Prostate gland (tissue), 2 donors: ENCODE data around the gene LCN1.

ENCODE experiments used
- POLR2A ChIP-seq: fragments of 450-650 bp; IDR thresholded peaks from one replicate; pipeline ENCODE4 v1.6.1; 2016; ENCODE audit warnings: antibody characterized with exemption, mild to moderate bottlenecking
- TF ChIP-seq, protein P1 (sequence below), 4 experiments: fragments of 200-600 bp in 2 of 4; fragments of 450-650 bp in 2 of 4; sonication (generic) in 2 of 4; IDR thresholded peaks; 1 replicate in 3 of 4; 2 replicates in 1 of 4; pipeline ENCODE4 v1.5.1; 2016 to 2019; ENCODE audit warnings: antibody characterized with exemption in 4 of 4, mild to moderate bottlenecking in 2 of 4, moderate library complexity in 2 of 4

DNA sequence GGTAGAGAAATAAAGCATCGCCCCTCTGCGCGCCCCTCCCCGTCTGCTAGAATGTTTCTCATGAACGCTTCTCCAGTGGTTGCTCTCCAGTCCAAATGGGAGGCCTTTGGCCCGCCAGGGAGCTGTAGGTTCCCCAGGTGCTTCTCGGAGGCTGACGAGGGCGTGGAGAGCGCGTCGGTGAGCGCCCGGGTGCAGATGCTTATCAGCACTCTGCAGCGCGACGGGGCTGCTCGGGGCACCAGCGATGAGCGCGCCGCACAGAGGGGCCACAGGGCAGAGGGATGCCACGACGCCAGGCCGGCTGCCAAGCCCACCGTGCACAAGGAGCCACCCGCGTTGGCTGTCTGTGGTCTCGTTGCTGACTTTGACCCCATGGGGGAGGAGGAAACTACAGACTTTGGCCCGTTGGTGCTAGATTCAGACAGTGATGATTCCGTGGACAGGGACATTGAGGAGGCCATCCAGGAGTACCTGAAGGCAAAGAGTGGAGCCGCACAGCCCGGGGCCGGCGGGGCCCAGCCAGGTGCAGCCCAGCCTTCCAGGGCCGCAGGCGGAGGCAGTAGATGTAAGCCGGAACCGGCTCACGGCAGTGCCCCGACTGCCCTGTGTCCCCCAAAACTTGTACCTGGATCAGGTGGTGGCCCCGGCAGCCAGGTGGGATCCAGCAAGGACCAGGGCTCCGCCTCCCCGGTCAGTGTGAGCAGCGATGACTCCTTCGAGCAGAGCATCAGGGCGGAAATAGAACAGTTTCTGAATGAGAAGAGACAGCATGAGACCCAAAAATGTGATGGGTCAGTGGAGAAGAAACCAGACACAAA, 36.6 kb upstream of the LCN1 start:
- TF ChIP-seq POLR2A = no peak
- TF ChIP-seq, protein P1, sequence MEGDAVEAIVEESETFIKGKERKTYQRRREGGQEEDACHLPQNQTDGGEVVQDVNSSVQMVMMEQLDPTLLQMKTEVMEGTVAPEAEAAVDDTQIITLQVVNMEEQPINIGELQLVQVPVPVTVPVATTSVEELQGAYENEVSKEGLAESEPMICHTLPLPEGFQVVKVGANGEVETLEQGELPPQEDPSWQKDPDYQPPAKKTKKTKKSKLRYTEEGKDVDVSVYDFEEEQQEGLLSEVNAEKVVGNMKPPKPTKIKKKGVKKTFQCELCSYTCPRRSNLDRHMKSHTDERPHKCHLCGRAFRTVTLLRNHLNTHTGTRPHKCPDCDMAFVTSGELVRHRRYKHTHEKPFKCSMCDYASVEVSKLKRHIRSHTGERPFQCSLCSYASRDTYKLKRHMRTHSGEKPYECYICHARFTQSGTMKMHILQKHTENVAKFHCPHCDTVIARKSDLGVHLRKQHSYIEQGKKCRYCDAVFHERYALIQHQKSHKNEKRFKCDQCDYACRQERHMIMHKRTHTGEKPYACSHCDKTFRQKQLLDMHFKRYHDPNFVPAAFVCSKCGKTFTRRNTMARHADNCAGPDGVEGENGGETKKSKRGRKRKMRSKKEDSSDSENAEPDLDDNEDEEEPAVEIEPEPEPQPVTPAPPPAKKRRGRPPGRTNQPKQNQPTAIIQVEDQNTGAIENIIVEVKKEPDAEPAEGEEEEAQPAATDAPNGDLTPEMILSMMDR (IDR thresholded peaks at IDR 0.05) = no peak
